ENCODE results near the gene OXCT2.
A peak's percentile ranks its signal among the peaks of the same experiment; 100 is the strongest.

OXCT2 gene

GRCh38 chr1:39761557-39762260 is 9.4 kb downstream of the OXCT2 start:
- DNase-seq, result no peak

DNA sequence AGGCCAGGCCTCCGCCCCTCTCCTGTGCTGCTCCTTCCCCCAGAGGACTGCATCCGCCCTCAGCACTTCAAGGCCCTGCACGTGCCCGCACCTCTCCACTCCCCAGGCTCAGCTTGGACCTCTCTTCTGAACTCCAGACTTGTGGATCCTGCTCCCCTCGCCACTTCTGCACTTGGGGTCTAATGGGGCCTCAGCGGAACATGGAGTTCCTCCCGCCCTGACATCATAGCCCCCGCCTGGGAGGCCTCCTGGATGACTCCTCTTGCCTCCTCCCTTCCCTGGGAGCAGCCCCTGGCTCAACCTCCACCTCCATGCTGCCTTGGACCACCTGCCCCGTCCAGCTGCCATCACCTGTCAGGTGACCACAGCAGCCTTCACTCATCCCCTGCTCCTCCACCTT is 10.1 kb downstream of the OXCT2 start:
- no peak for DNase-seq

- DNase-seq, result no peak
Observed at GRCh38 chr1:39760074-39761008, 10.8 kb downstream of the OXCT2 start.

- no peak for DNase-seq
Observed at GRCh38 chr1:39759436-39759726, 11.8 kb downstream of the OXCT2 start.

GRCh38 chr1:39758556-39759435 is 12.4 kb downstream of the OXCT2 start:
- no peak for DNase-seq

DNA sequence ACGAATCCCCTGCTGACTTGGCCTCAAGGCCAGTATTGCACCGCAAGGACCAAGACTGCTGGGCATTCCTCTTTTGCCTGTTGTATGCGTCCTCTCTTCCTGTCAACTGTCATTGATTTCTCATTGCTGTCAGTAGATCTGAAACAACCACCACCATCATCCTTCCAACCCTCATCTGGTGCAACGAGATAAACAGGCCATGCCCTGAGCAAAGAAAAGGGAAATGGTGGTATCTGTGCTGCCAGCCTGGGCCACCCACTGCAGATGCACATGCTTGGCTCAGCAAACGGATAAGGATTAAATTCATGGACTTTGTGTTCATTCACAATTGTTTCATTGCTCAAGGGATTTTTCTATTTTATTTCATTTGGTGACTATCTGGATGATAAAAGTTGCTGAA is 13.6 kb downstream of the OXCT2 start:
- DNase-seq, result no peak

GRCh38 chr1:39755965-39756659 is 15.0 kb downstream of the OXCT2 start:
- DNase-seq, result no peak

DNA sequence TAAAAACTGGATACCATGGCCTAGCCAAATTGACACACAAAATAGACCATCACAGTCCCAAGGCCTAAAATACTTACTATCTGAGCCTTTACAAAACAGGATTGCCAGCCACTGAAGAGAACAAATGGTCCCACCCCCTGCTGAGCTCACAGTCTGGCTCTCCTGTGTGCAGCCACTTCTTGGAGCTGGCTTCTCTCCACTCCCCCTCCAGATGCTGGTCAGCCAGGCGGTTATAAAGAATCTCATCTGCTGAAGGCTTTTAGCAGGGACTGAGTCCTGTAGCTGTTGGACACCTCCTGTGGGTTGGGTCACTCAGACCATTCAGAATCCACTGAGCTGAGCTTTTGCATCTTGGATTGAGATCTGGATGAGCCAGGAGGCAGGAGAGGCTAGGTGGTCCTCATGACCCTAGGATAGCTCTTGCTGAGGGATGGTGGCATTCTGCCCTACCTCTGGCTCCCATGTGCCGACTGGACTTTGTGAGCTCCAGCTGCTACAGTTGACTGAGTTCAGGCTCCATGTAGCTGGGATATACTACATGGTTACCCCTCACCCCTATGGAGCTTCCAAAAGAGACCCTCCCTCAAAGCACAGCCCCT is 16.1 kb downstream of the OXCT2 start:
- DNase-seq, result no peak

- no peak for DNase-seq
Observed at GRCh38 chr1:39754026-39754570, 17.1 kb downstream of the OXCT2 start.

GRCh38 chr1:39753132-39754025 is 17.8 kb downstream of the OXCT2 start:
- no peak for DNase-seq

GRCh38 chr1:39752703-39753102 is 18.4 kb downstream of the OXCT2 start:
- no peak for DNase-seq

- no peak for DNase-seq
Observed at GRCh38 chr1:39751595-39751994, 19.6 kb downstream of the OXCT2 start.

DNA sequence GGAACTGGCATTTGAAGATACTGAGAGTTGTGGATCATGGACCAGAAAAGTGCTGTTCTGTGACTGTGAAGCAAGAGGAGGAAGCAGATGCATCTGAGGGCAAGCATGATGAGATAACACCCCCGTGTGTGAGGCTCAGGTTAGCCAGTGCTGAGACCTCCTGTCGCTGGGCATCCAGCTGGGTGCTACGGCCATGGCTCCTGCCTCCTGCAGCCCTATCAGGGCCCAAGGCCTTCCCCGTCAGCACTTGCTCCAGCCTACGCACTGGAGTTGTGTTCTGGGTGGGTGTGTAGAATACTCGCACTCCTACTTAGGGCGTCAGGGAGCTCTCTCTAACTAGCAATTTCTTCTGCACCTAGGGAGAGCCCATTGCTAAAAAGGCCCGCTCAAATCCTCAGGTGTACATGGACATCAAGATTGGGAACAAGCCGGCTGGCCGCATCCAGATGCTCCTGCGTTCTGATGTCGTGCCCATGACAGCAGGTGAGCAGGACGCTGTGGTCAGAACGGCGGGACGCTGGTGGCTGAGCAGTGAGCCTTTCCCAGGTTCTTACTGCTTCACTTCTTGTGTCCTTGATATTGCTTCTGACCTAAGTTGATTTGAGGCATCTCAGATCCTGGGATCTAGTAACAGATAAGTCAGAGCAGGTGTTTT is 26.0 kb downstream of the OXCT2 start:
- DNase-seq, result no peak

GRCh38 chr1:39738622-39739366 is 32.4 kb downstream of the OXCT2 start, which contains the start of gene PPIE:
Gene PPIE (plus strand): TSS chr1:39738882. CDS start chr1:39738901, 19 bp downstream.
- DNase-seq, result peak; percentile 99

GRCh38 chr1:39737546-39738169 is 33.5 kb downstream of the OXCT2 start:
- no peak for DNase-seq

DNA sequence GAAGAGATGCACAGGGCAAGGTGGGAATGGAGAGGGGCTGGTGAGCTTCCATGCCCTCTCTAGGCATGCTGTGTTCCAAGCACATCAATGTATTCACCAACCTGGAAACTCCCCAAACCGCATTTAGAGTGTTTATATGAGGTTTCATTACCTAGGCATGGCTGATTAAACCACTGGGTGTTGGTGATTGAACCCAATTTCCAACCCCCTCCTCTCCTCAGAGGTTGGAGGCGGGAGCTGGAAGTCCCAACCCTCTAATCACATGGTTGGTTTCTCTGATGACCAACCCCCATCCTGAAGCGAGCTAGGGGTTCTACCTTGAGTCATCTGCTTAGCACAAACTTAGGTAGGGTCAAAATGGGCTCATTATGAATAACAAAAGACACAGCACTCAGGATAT is 35.4 kb downstream of the OXCT2 start:
- DNase-seq, result no peak

DNA sequence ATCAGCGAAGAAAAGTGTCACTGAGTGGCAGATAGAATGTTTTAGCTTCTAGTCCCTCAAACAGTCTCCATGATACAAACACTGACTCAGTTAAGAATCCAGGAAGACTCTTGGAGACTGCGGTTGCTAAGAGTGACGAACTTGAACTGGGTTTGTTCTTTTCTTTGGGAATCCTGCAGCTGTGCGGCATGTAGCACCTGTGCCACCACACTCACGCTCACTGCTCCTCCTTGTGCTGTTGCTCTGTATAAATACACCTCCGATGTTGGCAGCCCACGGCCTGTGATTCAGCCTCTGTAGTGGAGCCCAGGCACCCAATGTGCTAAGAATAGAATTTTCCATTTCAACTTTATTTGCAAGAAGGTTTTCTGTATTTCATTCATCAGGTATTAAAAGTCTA is 38.0 kb downstream of the OXCT2 start:
- DNase-seq, result no peak

DNA sequence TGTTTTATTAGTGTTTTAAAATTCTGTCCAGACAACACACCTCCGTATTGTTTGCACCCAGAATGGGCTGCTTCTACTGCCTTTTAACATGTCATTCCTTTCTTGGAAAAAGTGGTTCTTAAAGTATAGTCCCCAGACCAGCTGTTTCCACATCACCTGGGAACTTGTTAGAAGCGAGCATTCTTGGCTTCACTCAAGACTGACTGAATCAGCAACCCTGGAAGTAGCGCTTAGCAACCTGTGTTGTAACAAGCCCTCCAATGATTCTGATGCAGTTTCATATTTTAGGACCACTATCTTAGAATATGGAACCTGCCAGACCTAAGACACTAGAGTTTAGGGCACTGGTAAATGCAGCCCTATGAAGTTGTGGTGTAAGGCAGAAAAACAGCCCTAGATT is 38.4 kb downstream of the OXCT2 start:
- no peak for DNase-seq

DNA sequence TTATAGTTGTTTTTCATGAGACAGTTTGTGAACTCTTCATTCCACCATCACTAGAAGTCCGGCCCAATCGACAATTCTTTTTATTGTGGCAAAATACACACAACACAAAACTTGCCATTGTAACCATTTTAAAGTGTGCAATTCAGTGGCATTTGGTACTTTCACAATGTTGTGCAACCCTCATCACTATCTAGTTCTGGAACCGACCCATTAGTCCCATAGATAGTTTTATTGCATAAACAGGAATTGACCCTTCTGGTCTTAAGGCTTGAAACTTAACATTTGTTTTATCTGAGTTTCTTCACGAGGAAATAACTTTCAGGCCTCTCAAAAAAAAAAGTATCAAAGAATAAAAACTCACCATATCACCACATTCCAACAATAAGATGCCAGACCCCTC is 41.3 kb downstream of the OXCT2 start:
- DNase-seq, result no peak
